ENCODE data around the gene FRY. TPM values are rescaled to one million over a fixed set of nuclear protein-coding genes. Genes with fewer than 3 reads are reported as not detected.

Gene FRY
- total and polyA plus RNA-seq, 2 of the 13 experiments (the other 11 are each of a cell fraction or from before 2014, with no cell fraction given), result 8.2 to 13.1 TPM

GRCh38 chr13:32164622-32165268, 133.2 kb downstream of the FRY start (continued):
- TF ChIP-seq NFAT5 (CRISPR knock-in tag; IDR thresholded peaks at IDR 0.05) (no peak), ZNF704 (CRISPR knock-in tag; IDR thresholded peaks at IDR 0.05; ENCODE audit: borderline replicate concordance) (no peak), STAG1 (CRISPR knock-in tag; IDR thresholded peaks at IDR 0.05) (peak; percentile 61), MTA1 (CRISPR knock-in tag; IDR thresholded peaks at IDR 0.05; ENCODE audit: borderline replicate concordance) (no peak), NFKB2 (CRISPR knock-in tag; IDR thresholded peaks at IDR 0.05; ENCODE audit: borderline replicate concordance) (no peak), ZNF674 (CRISPR knock-in tag; IDR thresholded peaks at IDR 0.05; ENCODE audit: low read depth) (no peak), TRIM22 (IDR thresholded peaks at IDR 0.05) (no peak), BRCA1 (CRISPR knock-in tag; IDR thresholded peaks at IDR 0.05) (no peak), ELF4 (CRISPR knock-in tag; IDR thresholded peaks at IDR 0.05; ENCODE audit: borderline replicate concordance) (no peak), SMC3 (IDR thresholded peaks at IDR 0.05; ENCODE audit: low read length) (peak; percentile 73), CTCF (CRISPR knock-in tag; IDR thresholded peaks at IDR 0.05) (peak; percentile 75), RCOR2 (CRISPR knock-in tag; IDR thresholded peaks at IDR 0.05) (0 out of 2 replicates have a peak, but pooled peaks have one; percentile 9), E2F1 (CRISPR knock-in tag; IDR thresholded peaks at IDR 0.05) (no peak), ETV5 (CRISPR knock-in tag; IDR thresholded peaks at IDR 0.05; ENCODE audit: borderline replicate concordance) (peak; percentile 29; the same call in 1 of the 2 replicates), TCF12 (IDR thresholded peaks at IDR 0.05) (no peak), TCF12 (CRISPR knock-in tag; IDR thresholded peaks at IDR 0.05) (no peak), ZNF441 (CRISPR knock-in tag; IDR thresholded peaks at IDR 0.05; ENCODE audit: borderline replicate concordance) (no peak), RAD21 (CRISPR knock-in tag; IDR thresholded peaks at IDR 0.05) (peak; percentile 39; the same call in 1 of the 2 replicates), ZSCAN12 (CRISPR knock-in tag; IDR thresholded peaks at IDR 0.05) (no peak), HOXA3 (CRISPR knock-in tag; IDR thresholded peaks at IDR 0.05) (peak; percentile 32; the same call in 1 of the 2 replicates)

Data from HepG2 (cell line).